ENCODE data around the gene FNDC4. TPM values are rescaled to one million over a fixed set of nuclear protein-coding genes. Genes with fewer than 3 reads are reported as not detected.
"Not testable (repeated sequence)": the region's sequence is repeated elsewhere in the genome, so short reads cannot be mapped to it uniquely, and the experiment has no call there.

Gene FNDC4
- 10 to 100 TPM in 2 of 4 donors, 1 to 10 TPM in 2; 3.3 to 12.6 (median 9.8) TPM for total RNA-seq

GRCh38 chr2:27494944-27495554 lies at the start of gene FNDC4:
Gene FNDC4, minus strand, starts transcription at chr2:27495200. Its CDS starts 521 bp downstream, at chr2:27494679.
- Histone ChIP-seq H3K27me3 (peaks cover 0 to 4% (median 2%) of the 10 kb centered on the region in 4 donors), H3K4me3 (peak within 1 kb of the TSS; percentile 78 to 93 (median 81)), H3K36me3 (peaks cover 0 to 8% (median 0%) of the 10 kb centered on the region in 4 donors), H3K9me3 (no peaks in the 10 kb centered on the region), H3K4me1 (peaks cover 3 to 29% (median 20%) of the 10 kb centered on the region in 4 donors), H3K27ac (replicated peaks in 1 of 4) (peak within 1 kb of the TSS; percentile 63 to 74 (median 70))
- no peak for DNase-seq (ENCODE audit: extremely low spot score)
- intact Hi-C loops (cut with DNase I), result no loop called here
- TF ChIP-seq CTCF (IDR thresholded peaks at IDR 0.05) (no peak), POLR2A (IDR thresholded peaks at IDR 0.05; ENCODE audit: low read depth) (no peak), EP300 (IDR thresholded peaks at IDR 0.05) (no peak), POLR2AphosphoS5 (IDR thresholded peaks at IDR 0.05) (no peak)
- 1% methylated on average over 12 of the region's 70 CpGs for WGBS

GRCh38 chr2:27544143-27544821 lies 49.3 kb upstream of the FNDC4 start:
- Histone ChIP-seq H3K4me3 (no peak overlapping the region), H3K4me1 (no peaks in the 10 kb centered on the region), H3K9me3 (no peaks in the 10 kb centered on the region), H3K36me3 (no peaks in the 10 kb centered on the region), H3K27me3 (no peaks in the 10 kb centered on the region), H3K27ac (replicated peaks in 1 of 4) (no peak overlapping the region)
- intact Hi-C loops (cut with DNase I), result no loop called here
- TF ChIP-seq CTCF (IDR thresholded peaks at IDR 0.05), result no peak
- TF ChIP-seq EP300 (IDR thresholded peaks at IDR 0.05), result no peak
- no peak for TF ChIP-seq POLR2AphosphoS5 (IDR thresholded peaks at IDR 0.05)
- no peak for TF ChIP-seq POLR2A (IDR thresholded peaks at IDR 0.05; ENCODE audit: low read depth)
- no peak for DNase-seq (ENCODE audit: extremely low spot score)
- WGBS, result 81% methylated on average over 6 of the region's 6 CpGs

DNA sequence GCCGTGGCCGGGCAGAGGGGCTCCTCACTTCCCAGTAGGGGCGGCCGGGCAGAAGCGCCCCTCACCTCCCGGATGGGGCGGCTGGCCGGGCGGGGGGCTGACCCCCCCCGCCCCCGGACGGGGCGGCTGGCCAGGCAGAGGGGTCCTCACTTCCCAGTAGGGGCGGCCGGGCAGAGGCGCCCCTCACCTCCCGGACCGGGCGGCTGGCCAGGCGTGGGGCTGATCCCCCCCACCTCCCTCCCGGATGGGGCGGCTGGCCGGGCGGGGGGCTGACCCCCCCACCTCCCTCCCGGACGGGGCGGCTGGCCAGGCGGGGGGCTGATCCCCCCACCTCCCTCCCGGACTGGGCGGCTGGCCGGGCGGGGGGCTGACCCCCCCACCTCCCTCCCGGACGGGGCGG lies 44.6 kb upstream of the FNDC4 start:
- H3K9me3 ChIP-seq; H3K27me3 ChIP-seq; H3K4me3 ChIP-seq; DNase-seq (ENCODE audit: extremely low spot score); H3K27ac ChIP-seq (replicated peaks in 1 of 4); H3K36me3 ChIP-seq; intact Hi-C loops (cut with DNase I); H3K4me1 ChIP-seq: not testable (repeated sequence)
- WGBS, result no CpG with 5 or more reads among the region's 35 CpGs

- H3K27ac ChIP-seq (replicated peaks in 1 of 4); intact Hi-C loops (cut with DNase I); H3K4me1 ChIP-seq; H3K9me3 ChIP-seq; DNase-seq (ENCODE audit: extremely low spot score); H3K4me3 ChIP-seq; H3K36me3 ChIP-seq; H3K27me3 ChIP-seq: not testable (repeated sequence)
- 0% methylated on average over 1 of the region's 6 CpGs for WGBS
These were observed 43.9 kb upstream of the FNDC4 start for GRCh38 chr2:27538839-27539450.

DNA sequence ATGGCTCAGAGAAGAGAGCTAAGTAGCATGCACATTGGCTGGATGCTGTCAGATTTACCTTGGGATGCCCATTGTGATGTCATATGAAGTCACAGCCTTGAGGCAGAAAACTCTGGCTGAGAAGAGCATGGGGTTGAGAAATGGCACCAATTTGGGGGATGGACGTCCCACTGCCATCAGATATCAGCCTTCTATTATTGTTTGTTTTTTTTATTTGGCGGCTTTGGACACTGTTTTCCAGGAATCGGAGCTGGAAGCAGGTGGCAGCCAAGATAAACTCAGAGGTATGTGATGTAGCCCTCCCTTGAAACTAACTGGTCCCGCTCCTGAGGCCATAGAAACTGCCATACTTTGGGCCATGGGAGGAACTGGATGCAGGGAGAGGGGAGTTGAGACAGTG lies 42.3 kb upstream of the FNDC4 start:
- intact Hi-C loops (cut with DNase I), result no loop called here
- TF ChIP-seq CTCF (IDR thresholded peaks at IDR 0.05) (no peak), POLR2A (IDR thresholded peaks at IDR 0.05; ENCODE audit: low read depth) (no peak), POLR2AphosphoS5 (IDR thresholded peaks at IDR 0.05) (no peak), EP300 (IDR thresholded peaks at IDR 0.05) (no peak)
- Histone ChIP-seq H3K4me1 (no peaks in the 10 kb centered on the region), H3K27me3 (peaks cover 0 to 10% (median 0%) of the 10 kb centered on the region in 4 donors), H3K4me3 (no peak overlapping the region), H3K9me3 (no peaks in the 10 kb centered on the region), H3K36me3 (no peaks in the 10 kb centered on the region), H3K27ac (replicated peaks in 1 of 4) (no peak overlapping the region)
- WGBS, result 67% methylated on average over 4 of the region's 4 CpGs
- no peak for DNase-seq (ENCODE audit: extremely low spot score)
